ENCODE results near the gene MFSD1.

DNA sequence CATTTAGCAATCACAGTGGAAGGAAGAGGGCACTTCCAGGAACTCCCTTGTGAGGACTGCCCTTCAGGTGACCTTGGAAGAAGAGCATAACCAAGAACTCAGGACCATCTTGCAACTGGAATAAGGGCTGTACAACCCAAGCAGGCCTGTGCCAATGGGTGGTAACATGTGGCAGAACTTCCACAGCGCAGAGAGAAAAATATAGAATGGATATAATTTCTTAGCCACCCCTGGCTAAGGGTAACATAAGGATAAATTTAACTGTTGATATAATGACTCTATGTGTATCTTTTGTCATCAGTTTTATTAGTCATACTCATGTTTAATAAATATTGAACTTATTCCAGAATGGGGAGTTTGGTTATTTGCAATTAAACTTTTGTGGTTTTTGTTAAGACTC, 13.4 kb upstream of the MFSD1 start:
- TF ChIP-seq, protein P1, sequence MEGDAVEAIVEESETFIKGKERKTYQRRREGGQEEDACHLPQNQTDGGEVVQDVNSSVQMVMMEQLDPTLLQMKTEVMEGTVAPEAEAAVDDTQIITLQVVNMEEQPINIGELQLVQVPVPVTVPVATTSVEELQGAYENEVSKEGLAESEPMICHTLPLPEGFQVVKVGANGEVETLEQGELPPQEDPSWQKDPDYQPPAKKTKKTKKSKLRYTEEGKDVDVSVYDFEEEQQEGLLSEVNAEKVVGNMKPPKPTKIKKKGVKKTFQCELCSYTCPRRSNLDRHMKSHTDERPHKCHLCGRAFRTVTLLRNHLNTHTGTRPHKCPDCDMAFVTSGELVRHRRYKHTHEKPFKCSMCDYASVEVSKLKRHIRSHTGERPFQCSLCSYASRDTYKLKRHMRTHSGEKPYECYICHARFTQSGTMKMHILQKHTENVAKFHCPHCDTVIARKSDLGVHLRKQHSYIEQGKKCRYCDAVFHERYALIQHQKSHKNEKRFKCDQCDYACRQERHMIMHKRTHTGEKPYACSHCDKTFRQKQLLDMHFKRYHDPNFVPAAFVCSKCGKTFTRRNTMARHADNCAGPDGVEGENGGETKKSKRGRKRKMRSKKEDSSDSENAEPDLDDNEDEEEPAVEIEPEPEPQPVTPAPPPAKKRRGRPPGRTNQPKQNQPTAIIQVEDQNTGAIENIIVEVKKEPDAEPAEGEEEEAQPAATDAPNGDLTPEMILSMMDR (conservative IDR thresholded peaks at IDR 0.05) = no peak
- no peak for TF ChIP-seq EZH2 (IDR thresholded peaks at IDR 0.05; ENCODE audit: low read depth)

All from PC-9 (cell line).